Measurements from ENCODE around the gene ZNF652.

ZNF652 gene

GRCh38 chr17:49258394-49258793, 103.7 kb downstream of the ZNF652 start:
- H3K4me1 ChIP-seq (ENCODE audit: control insufficient read depth, low read length): peaks cover 12% of the 10 kb centered on the region

DNA sequence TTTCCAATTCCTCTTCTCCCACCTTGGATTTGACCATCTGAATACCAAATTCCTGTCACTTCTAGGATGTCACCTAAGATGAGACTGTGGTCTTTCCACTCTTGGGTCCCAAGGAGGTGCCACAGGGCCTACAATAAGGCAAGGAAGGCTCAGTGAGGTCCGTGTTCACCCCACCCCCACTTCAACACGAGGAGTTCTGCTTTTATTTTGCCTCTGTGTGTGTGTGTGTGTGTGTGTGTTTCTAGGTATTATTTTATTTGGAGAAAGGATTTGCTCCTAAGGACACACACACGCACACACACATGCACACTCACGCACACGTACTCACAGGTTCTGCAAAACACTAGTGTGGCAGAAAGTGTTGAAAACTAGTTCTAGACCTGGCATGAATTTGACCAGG, 106.9 kb downstream of the ZNF652 start:
- Histone ChIP-seq H3K4me2 (ENCODE audit: low read length) (no peak overlapping the region), H3K4me3 (ENCODE audit: low read length) (no peak overlapping the region), H3K27ac (ENCODE audit: low read depth, low read length) (no peak overlapping the region), H3K9me3 (ENCODE audit: control insufficient read depth, insufficient read depth, low read length) (no peaks in the 10 kb centered on the region), H3K9me2 (replicated peaks; ENCODE audit: control insufficient read depth, low read length) (no peaks in the 10 kb centered on the region), H3K4me1 (ENCODE audit: control insufficient read depth, low read length) (peaks cover 7% of the 10 kb centered on the region), H3K79me2 (ENCODE audit: control insufficient read depth, low read length) (no peaks in the 10 kb centered on the region), H3K36me3 (ENCODE audit: control insufficient read depth, low read length) (no peaks in the 10 kb centered on the region), H3F3A (ENCODE audit: control insufficient read depth, insufficient read depth) (no peaks in the 10 kb centered on the region), H4K20me1 (ENCODE audit: control insufficient read depth, insufficient read depth, low read depth, low read length) (no peaks in the 10 kb centered on the region), H3K27me3 (ENCODE audit: control insufficient read depth, low read length) (peaks cover 12% of the 10 kb centered on the region)
- TF ChIP-seq EZH2phosphoT487 (IDR thresholded peaks at IDR 0.05; ENCODE audit: borderline replicate concordance, low read length) (no peak), CTCF (IDR thresholded peaks at IDR 0.05; ENCODE audit: low read depth, low read length, poor library complexity, severe bottlenecking) (no peak)

More at GRCh38 chr17:49258394-49258793, 103.7 kb downstream of the ZNF652 start:
- Histone ChIP-seq H3K27ac (ENCODE audit: low read depth, low read length) (no peak overlapping the region), H3K4me3 (ENCODE audit: low read length) (no peak overlapping the region), H3K9me3 (ENCODE audit: control insufficient read depth, insufficient read depth, low read length) (no peaks in the 10 kb centered on the region), H3K4me2 (ENCODE audit: low read length) (no peak overlapping the region), H4K20me1 (ENCODE audit: control insufficient read depth, insufficient read depth, low read depth, low read length) (no peaks in the 10 kb centered on the region), H3K27me3 (ENCODE audit: control insufficient read depth, low read length) (peaks cover 15% of the 10 kb centered on the region), H3K79me2 (ENCODE audit: control insufficient read depth, low read length) (no peaks in the 10 kb centered on the region), H3F3A (ENCODE audit: control insufficient read depth, insufficient read depth) (no peaks in the 10 kb centered on the region), H3K9me2 (replicated peaks; ENCODE audit: control insufficient read depth, low read length) (no peaks in the 10 kb centered on the region), H3K36me3 (ENCODE audit: control insufficient read depth, low read length) (no peaks in the 10 kb centered on the region)
- TF ChIP-seq CTCF (IDR thresholded peaks at IDR 0.05; ENCODE audit: low read depth, low read length, poor library complexity, severe bottlenecking) (no peak), EZH2phosphoT487 (IDR thresholded peaks at IDR 0.05; ENCODE audit: borderline replicate concordance, low read length) (no peak)

DNA sequence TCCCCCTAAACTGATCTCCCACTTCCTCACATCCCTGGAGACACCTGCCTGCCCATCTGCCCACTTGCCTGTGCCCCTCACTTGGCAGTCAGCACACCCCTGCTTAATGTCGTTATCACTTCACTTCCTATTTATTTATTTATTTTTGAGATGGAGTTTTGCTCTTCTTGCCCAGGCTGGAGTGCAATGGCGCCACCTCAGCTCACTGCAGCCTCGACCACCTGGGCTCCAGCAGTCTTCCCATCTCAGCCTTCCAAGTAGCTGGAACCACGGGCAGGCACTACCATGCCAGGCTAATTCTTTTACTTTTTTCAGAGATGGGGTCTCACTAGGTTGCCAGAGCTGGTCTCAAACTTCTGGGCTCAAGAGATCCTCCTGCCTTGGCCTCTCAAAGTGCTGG, 108.0 kb downstream of the ZNF652 start:
- H3K9me3 ChIP-seq (ENCODE audit: control insufficient read depth, insufficient read depth, low read length): no peaks in the 10 kb centered on the region
- H3F3A ChIP-seq (ENCODE audit: control insufficient read depth, insufficient read depth): no peaks in the 10 kb centered on the region
- peaks cover 18% of the 10 kb centered on the region for H3K27me3 ChIP-seq (ENCODE audit: control insufficient read depth, low read length)
- H4K20me1 ChIP-seq (ENCODE audit: control insufficient read depth, insufficient read depth, low read depth, low read length): no peaks in the 10 kb centered on the region
- H3K27ac ChIP-seq (ENCODE audit: low read depth, low read length): no peak overlapping the region
- H3K79me2 ChIP-seq (ENCODE audit: control insufficient read depth, low read length): no peaks in the 10 kb centered on the region
- peaks cover 11% of the 10 kb centered on the region for H3K4me1 ChIP-seq (ENCODE audit: control insufficient read depth, low read length)
- H3K9me2 ChIP-seq (replicated peaks; ENCODE audit: control insufficient read depth, low read length): no peaks in the 10 kb centered on the region
- no peaks in the 10 kb centered on the region for H3K36me3 ChIP-seq (ENCODE audit: control insufficient read depth, low read length)
- TF ChIP-seq EZH2phosphoT487 (IDR thresholded peaks at IDR 0.05; ENCODE audit: borderline replicate concordance, low read length) (no peak), CTCF (IDR thresholded peaks at IDR 0.05; ENCODE audit: low read depth, low read length, poor library complexity, severe bottlenecking) (no peak)
- H3K4me2 ChIP-seq (ENCODE audit: low read length): no peak overlapping the region
- no peak overlapping the region for H3K4me3 ChIP-seq (ENCODE audit: low read length)
